HepG2 (cell line): ENCODE measurements around the gene DNAJC13. TPM values are rescaled to one million over a fixed set of nuclear protein-coding genes. Genes with fewer than 3 reads are reported as not detected.

Experiments
- ARNTL ChIP-seq: sonication (generic); formaldehyde crosslinking; IDR thresholded peaks from 2 replicates; pipeline ENCODE4 v1.4.0; 2020; ENCODE audit warnings: mild to moderate bottlenecking, missing genetic modification reagents
- MED1 ChIP-seq: sonication (generic); formaldehyde crosslinking; IDR thresholded peaks from 2 replicates; pipeline ENCODE4 v1.4.0; 2020; ENCODE audit warnings: missing genetic modification reagents
- RFX3 ChIP-seq: IDR thresholded peaks from 2 replicates; pipeline ENCODE4 v1.6.1; 2016; ENCODE audit warnings: missing biosample characterization, missing genetic modification reagents
- SALL1 ChIP-seq: sonication (generic); formaldehyde crosslinking; IDR thresholded peaks from 2 replicates; pipeline ENCODE4 v1.8.0; 2022; ENCODE audit warnings: mild to moderate bottlenecking, missing genetic modification reagents
- SKI ChIP-seq: fragments of 450-650 bp; IDR thresholded peaks from one replicate; pipeline ENCODE4 v1.6.1; 2018; ENCODE audit warnings: mild to moderate bottlenecking; ENCODE audit not compliant: partially characterized antibody
- ZFP36 ChIP-seq: fragments of 150-350 bp; IDR thresholded peaks from 2 replicates; pipeline ENCODE4 v1.6.1; 2018; ENCODE audit warnings: borderline replicate concordance, low read length, low read depth; ENCODE audit not compliant: partially characterized antibody
- ZHX2 ChIP-seq, 2 experiments: sonication (generic) in 1 of 2; formaldehyde crosslinking in 1 of 2; IDR thresholded peaks; 2 replicates each; pipeline versions ENCODE4 v1.6.1 to v1.9.0; 2014 to 2022; ENCODE audit warnings: antibody characterized with exemption in 1 of 2, borderline replicate concordance in 1 of 2, inconsistent platforms in 1 of 2, low read depth in 1 of 2, missing genetic modification reagents in 1 of 2
- ZNF782 ChIP-seq: sonication (generic); formaldehyde crosslinking; IDR thresholded peaks from 2 replicates; pipeline ENCODE4 v1.4.0; 2020; ENCODE audit warnings: missing genetic modification reagents, mild to moderate bottlenecking, borderline replicate concordance
- polyA plus RNA-seq, 8 experiments: library from polyadenylated mRNA; depleted of rRNA in 3 of 8; stranded (reverse) in 7 of 8; unstranded in 1 of 8; fragments of >200 nt; fragmentation: Illumina TruSeq in 4 of 8; extraction: Trizol in 4 of 8; gene quantifications; 2 replicates each; pipeline versions ENCODE4 v1.2.1 to v1.2.3, GENCODE V29; 2011 to 2016; ENCODE audit warnings: low read depth in 4 of 8, missing spikeins in 1 of 8, mixed read lengths in 1 of 8; ENCODE audit not compliant: insufficient read depth in 1 of 8
- total RNA-seq, 5 experiments: library from RNA; depleted of rRNA; stranded (reverse); fragments of >200 nt; fragmentation: Illumina TruSeq; extraction: Trizol; gene quantifications; 2 replicates each; pipeline ENCODE4 v1.2.3, GENCODE V29; 2016; ENCODE audit warnings: low read depth in 1 of 5
- TF ChIP-seq, protein P1 (sequence below): sonication (generic); formaldehyde crosslinking; IDR thresholded peaks from 2 replicates; pipeline ENCODE4 v1.5.0; 2020; ENCODE audit warnings: mild to moderate bottlenecking, missing genetic modification reagents, moderate library complexity
- TF ChIP-seq, protein P2 (sequence below): sonication (generic); formaldehyde crosslinking; IDR thresholded peaks from 2 replicates; pipeline ENCODE4 v1.9.0; 2021; ENCODE audit warnings: missing genetic modification reagents, mild to moderate bottlenecking, borderline replicate concordance
- TF ChIP-seq, protein P3 (sequence below): sonication (generic); formaldehyde crosslinking; conservative IDR thresholded peaks from 2 replicates; pipeline ENCODE4 v1.8.0; 2022; ENCODE audit warnings: mild to moderate bottlenecking, moderate library complexity, missing genetic modification reagents
- TF ChIP-seq, protein P4 (sequence below): sonication (generic); formaldehyde crosslinking; IDR thresholded peaks from 2 replicates; pipeline ENCODE4 v1.5.0; 2020; ENCODE audit warnings: mild to moderate bottlenecking, missing genetic modification reagents

DNAJC13 gene
- total and polyA plus RNA-seq, 2 of the 13 experiments (the other 11 are each of a cell fraction or from before 2014, with no cell fraction given): 9.1 to 26.2 TPM

DNA sequence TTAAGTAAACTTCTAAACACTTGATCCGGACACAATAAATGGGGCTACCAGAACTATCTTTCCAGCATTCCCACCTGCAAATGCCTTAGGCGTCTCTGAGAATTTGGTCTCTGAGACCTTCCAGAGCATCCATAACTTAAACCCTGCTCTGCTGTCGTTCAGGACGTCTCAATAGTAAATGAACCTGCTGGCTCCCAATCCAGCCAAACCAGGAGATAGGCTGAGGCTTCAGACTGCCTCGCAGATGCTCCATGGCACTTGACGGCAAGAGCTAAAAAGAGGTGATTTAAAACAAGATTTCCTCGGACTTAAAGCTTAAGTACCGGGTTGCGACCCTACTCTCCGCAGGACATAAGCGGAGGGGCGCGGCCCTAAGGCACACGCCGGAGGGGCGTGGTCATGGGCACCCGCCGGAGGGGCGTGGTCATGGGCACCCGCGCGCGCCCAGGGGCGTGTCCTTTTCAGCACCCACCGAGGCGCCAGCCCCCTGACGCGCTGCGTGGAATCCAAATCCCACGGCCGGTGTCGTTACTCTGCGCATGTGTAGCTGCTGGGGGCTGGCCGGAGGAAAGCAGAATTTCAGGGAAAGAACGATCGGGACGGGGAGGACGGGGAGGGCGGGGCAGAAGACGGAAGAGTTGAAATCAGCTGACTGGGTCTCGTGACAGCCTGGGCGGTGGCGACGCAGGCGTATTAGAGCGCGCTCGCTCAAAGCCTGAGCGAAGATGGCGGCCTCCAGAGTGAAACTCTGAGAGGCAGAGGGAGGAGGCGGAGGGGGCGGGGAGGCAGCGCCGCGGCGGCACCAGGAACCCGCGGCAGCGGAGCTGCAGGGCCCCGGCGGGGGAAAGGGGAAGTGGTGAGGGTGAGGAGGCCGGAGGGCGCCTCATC, at the start of gene DNAJC13 (continued):
- TF ChIP-seq, protein P1, sequence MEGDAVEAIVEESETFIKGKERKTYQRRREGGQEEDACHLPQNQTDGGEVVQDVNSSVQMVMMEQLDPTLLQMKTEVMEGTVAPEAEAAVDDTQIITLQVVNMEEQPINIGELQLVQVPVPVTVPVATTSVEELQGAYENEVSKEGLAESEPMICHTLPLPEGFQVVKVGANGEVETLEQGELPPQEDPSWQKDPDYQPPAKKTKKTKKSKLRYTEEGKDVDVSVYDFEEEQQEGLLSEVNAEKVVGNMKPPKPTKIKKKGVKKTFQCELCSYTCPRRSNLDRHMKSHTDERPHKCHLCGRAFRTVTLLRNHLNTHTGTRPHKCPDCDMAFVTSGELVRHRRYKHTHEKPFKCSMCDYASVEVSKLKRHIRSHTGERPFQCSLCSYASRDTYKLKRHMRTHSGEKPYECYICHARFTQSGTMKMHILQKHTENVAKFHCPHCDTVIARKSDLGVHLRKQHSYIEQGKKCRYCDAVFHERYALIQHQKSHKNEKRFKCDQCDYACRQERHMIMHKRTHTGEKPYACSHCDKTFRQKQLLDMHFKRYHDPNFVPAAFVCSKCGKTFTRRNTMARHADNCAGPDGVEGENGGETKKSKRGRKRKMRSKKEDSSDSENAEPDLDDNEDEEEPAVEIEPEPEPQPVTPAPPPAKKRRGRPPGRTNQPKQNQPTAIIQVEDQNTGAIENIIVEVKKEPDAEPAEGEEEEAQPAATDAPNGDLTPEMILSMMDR (CRISPR knock-in tag): no peak
- TF ChIP-seq ZFP36 (no peak), SALL1 (CRISPR knock-in tag) (peak; percentile 23; the same call in 1 of the 2 replicates), ARNTL (CRISPR knock-in tag) (no peak), SKI (no peak), ZHX2 (IDR thresholded peaks at IDR 0.05; ENCODE audit: low read depth) (no peak), ZHX2 (CRISPR knock-in tag; IDR thresholded peaks at IDR 0.05; ENCODE audit: borderline replicate concordance) (no peak), RFX3 (CRISPR knock-in tag) (no peak), ZNF782 (0 out of 2 replicates have a peak, but pooled peaks have one; percentile 23), MED1 (CRISPR knock-in tag) (no peak)
- TF ChIP-seq, protein P2, sequence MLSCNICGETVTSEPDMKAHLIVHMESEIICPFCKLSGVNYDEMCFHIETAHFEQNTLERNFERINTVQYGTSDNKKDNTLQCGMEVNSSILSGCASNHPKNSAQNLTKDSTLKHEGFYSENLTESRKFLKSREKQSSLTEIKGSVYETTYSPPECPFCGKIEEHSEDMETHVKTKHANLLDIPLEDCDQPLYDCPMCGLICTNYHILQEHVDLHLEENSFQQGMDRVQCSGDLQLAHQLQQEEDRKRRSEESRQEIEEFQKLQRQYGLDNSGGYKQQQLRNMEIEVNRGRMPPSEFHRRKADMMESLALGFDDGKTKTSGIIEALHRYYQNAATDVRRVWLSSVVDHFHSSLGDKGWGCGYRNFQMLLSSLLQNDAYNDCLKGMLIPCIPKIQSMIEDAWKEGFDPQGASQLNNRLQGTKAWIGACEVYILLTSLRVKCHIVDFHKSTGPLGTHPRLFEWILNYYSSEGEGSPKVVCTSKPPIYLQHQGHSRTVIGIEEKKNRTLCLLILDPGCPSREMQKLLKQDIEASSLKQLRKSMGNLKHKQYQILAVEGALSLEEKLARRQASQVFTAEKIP (CRISPR knock-in tag): no peak
- TF ChIP-seq, protein P3, sequence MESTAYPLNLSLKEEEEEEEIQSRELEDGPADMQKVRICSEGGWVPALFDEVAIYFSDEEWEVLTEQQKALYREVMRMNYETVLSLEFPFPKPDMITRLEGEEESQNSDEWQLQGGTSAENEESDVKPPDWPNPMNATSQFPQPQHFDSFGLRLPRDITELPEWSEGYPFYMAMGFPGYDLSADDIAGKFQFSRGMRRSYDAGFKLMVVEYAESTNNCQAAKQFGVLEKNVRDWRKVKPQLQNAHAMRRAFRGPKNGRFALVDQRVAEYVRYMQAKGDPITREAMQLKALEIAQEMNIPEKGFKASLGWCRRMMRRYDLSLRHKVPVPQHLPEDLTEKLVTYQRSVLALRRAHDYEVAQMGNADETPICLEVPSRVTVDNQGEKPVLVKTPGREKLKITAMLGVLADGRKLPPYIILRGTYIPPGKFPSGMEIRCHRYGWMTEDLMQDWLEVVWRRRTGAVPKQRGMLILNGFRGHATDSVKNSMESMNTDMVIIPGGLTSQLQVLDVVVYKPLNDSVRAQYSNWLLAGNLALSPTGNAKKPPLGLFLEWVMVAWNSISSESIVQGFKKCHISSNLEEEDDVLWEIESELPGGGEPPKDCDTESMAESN: no peak
- TF ChIP-seq, protein P4, sequence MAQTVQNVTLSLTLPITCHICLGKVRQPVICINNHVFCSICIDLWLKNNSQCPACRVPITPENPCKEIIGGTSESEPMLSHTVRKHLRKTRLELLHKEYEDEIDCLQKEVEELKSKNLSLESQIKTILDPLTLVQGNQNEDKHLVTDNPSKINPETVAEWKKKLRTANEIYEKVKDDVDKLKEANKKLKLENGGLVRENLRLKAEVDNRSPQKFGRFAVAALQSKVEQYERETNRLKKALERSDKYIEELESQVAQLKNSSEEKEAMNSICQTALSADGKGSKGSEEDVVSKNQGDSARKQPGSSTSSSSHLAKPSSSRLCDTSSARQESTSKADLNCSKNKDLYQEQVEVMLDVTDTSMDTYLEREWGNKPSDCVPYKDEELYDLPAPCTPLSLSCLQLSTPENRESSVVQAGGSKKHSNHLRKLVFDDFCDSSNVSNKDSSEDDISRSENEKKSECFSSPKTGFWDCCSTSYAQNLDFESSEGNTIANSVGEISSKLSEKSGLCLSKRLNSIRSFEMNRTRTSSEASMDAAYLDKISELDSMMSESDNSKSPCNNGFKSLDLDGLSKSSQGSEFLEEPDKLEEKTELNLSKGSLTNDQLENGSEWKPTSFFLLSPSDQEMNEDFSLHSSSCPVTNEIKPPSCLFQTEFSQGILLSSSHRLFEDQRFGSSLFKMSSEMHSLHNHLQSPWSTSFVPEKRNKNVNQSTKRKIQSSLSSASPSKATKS (CRISPR knock-in tag): no peak
